HAP-1 (cell line): ENCODE measurements around the gene SDHAF3.

Experiments
- DNase-seq, 2 experiments: peaks; one replicate each; pipeline ENCODE4 v3.0.0-alpha.2; 2016 to 2020; ENCODE audit warnings: low spot score in 2 of 2
- H3K27me3 ChIP-seq: fragments of 250-450 bp; sonication (Bioruptor Pico); 2 replicates; pipeline ENCODE4 v1.5.1; 2020; ENCODE audit warnings: low read depth, mild to moderate bottlenecking, moderate library complexity
- H3K36me3 ChIP-seq: fragments of 250-450 bp; sonication (Bioruptor Pico); replicated peaks from 2 replicates; pipeline ENCODE4 v1.5.1; 2020; ENCODE audit warnings: mild to moderate bottlenecking
- H3K4me1 ChIP-seq: fragments of 250-450 bp; sonication (Bioruptor Pico); 2 replicates; pipeline ENCODE4 v1.5.1; 2020; ENCODE audit warnings: mild to moderate bottlenecking
- H3K4me3 ChIP-seq: fragments of 250-450 bp; sonication (Bioruptor Pico); 2 replicates; pipeline ENCODE4 v1.5.1; 2020; ENCODE audit warnings: mild to moderate bottlenecking, moderate library complexity
- H3K9me3 ChIP-seq: fragments of 250-450 bp; sonication (Bioruptor Pico); 2 replicates; pipeline ENCODE4 v1.5.1; 2020; ENCODE audit warnings: mild to moderate bottlenecking, moderate library complexity
- in situ Hi-C: fragments of 300-500 bp; cut with MboI; formaldehyde crosslinking; loops from 3 replicates; pipeline ENCODE4 v1.14.3; 2020; ENCODE audit warnings: low sequenced_read_pairs, inconsistent platforms, mixed read lengths

SDHAF3 gene

DNA sequence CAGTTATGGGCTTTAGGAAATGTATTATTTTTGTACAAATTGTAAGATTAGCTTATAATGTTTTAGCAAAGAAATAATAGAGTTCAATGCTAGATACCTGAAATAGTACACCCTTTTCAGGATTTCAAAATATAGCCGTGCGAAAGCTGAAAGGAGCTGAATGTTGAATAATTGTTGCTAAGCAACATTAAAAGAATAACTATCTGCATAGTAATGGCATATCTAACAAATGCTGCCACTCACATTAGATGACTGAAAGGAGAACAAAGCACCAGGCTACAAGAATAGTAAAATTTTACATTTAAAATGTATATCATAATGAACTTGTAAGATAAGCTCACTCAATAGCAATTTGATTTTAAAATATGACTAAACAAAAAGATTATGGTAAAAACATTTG lies 82.5 kb downstream of the SDHAF3 start:
- no peak overlapping the region for H3K4me3 ChIP-seq
- H3K36me3 ChIP-seq: no peaks in the 10 kb centered on the region
- in situ Hi-C loops: no loop called here
- no peaks in the 10 kb centered on the region for H3K9me3 ChIP-seq
- H3K27me3 ChIP-seq: no peaks in the 10 kb centered on the region
- DNase-seq: peak in 1 of 2 experiments; percentile 85
- H3K4me1 ChIP-seq: peaks cover 16% of the 10 kb centered on the region

DNA sequence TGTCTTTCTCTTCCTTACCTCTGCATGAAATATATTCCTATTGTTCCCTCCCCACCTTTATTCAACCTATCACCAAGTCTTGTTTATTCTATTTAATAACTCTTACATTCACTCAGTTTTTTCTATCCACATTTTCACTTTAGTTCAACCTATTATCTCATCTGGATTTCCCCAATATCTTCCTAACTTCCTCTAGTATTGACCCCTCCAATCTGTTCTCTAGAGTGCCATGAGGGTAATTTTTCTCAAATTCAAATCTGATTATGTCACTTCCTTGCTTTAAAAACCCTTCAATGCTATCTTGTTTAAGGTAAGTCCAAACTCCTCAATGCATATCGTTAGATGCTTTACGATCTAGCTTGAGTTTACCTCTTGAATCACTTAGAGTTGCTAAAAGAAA lies 86.5 kb downstream of the SDHAF3 start:
- in situ Hi-C loops: no loop called here

DNA sequence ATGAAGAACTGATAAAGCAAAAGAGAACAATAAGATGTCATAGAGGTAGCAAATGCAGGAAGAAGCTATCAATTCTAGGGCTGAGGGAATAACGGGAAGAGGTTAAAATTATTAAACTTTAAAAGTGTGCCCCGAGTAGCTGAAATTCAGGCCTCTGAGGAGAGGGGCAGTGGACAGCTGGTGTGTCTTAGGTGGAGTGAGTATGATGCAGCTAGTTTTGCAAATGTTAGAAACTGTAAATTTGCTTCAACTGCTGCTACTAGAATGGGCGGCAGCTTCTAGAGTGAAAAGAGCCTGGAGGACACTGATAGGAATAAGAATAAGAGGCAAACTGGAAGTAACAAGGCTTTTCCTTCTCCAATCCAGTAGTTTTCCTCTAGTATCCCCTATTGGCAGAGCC lies 87.3 kb downstream of the SDHAF3 start:
- H3K27me3 ChIP-seq: no peaks in the 10 kb centered on the region
- in situ Hi-C loops: no loop called here
- H3K4me1 ChIP-seq: peaks cover 10% of the 10 kb centered on the region
- no peak for DNase-seq
- H3K36me3 ChIP-seq: no peaks in the 10 kb centered on the region
- H3K9me3 ChIP-seq: no peaks in the 10 kb centered on the region
- no peak overlapping the region for H3K4me3 ChIP-seq

More for the DNA sequence above, 86.5 kb downstream of the SDHAF3 start:
- DNase-seq: no peak
- Histone ChIP-seq H3K27me3 (no peaks in the 10 kb centered on the region), H3K4me3 (no peak overlapping the region), H3K9me3 (no peaks in the 10 kb centered on the region), H3K4me1 (peaks cover 16% of the 10 kb centered on the region), H3K36me3 (no peaks in the 10 kb centered on the region)

DNA sequence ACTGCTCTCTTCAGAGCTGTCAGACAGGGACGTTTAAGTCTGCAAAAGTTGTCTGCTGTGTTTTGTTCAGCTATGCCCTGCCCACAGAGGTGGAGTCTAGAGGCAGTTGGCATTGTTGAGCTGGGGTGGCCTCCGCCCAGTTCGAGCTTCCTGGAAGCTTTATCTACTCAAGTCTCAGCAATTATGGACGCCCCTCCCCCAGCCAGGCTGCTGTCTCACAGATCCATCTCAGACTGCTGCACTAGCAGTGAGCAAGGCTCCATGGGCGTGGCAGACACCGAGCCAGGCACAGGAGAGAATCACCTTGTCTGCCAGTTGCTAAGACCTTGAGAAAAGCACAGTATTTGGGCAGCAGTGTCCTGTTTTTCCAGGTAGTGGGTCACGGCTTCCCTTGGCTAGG lies 98.1 kb downstream of the SDHAF3 start:
- Histone ChIP-seq H3K4me3 (no peak overlapping the region), H3K27me3 (0 out of 2 replicates have a peak, but pooled peaks cover under 1% of the 10 kb centered on the region), H3K36me3 (no peaks in the 10 kb centered on the region), H3K9me3 (no peaks in the 10 kb centered on the region; the same call in 1 of the 2 replicates), H3K4me1 (no peaks in the 10 kb centered on the region)
- in situ Hi-C loops: no loop called here
- peak in 1 of 2 experiments; percentile 52 for DNase-seq

DNA sequence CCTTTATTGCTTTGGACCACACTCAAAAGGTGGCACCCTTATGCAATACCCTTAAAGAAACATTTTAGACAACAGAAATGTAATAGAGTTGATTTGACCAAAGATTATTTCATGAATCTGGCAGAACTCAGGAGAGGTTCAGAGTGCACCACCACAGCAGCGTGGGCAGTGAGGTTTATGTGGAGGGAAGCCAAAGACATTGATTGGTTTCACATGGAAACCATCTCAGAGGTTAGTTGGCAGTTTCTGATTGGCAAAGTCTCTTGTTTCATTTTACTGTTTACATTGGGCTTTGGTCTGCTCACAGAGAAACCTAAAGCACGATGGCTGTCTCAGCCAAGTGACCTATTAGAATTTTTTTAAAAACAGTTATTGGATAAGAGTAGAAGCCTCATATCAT lies 101.3 kb downstream of the SDHAF3 start:
- no peaks in the 10 kb centered on the region for H3K36me3 ChIP-seq
- H3K9me3 ChIP-seq: no peaks in the 10 kb centered on the region; the same call in 1 of the 2 replicates
- in situ Hi-C loops: no loop called here
- peaks cover 3% of the 10 kb centered on the region; the same call in 1 of the 2 replicates for H3K27me3 ChIP-seq
- no peaks in the 10 kb centered on the region for H3K4me1 ChIP-seq
- H3K4me3 ChIP-seq: no peak overlapping the region
- DNase-seq: no peak

DNA sequence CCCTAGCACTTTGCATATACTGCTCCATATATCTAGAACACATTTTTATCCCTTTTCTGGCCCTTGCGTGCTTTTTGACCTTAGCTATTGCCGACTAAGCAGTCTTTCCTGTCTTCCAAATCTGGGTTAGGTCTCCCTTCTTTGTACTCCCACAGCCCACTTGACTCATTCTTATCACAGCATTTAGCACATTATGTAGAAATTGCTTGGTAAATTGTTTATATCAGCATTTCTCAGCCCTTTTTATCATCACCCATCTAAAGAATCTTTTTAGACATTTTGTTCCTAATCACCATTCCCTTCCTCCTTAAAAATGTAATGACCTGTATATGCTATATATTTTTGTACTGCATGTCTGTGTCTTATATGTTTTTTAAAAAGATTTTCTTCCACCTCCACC lies 101.7 kb downstream of the SDHAF3 start:
- Histone ChIP-seq H3K36me3 (no peaks in the 10 kb centered on the region), H3K27me3 (peaks cover 3% of the 10 kb centered on the region; the same call in 1 of the 2 replicates), H3K4me3 (no peak overlapping the region), H3K9me3 (no peaks in the 10 kb centered on the region), H3K4me1 (no peaks in the 10 kb centered on the region)
- no peak for DNase-seq
- in situ Hi-C loops: no loop called here

DNA sequence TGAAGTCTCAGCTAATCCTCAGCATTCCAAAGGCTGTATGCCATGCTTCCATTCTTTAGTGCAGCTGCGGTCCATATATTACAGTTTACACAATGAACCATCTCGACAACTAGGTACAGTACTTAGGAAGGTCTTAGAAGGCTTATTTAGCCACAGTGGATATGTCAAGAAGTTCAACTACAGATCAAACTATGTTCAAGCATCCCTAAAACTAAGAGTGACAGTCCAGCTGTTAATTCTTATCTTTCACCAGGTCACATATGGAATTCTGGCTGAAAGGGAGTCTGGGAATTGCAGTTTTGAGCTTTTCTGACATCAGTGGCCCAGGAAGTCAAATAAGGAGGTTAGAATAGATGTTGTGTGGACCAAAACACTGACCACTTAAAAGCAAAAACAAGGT lies 106.8 kb downstream of the SDHAF3 start:
- DNase-seq: no peak
- in situ Hi-C loops: no loop called here
- H3K4me3 ChIP-seq: no peak overlapping the region
- H3K36me3 ChIP-seq: no peaks in the 10 kb centered on the region
- no peaks in the 10 kb centered on the region for H3K4me1 ChIP-seq
- H3K9me3 ChIP-seq: no peaks in the 10 kb centered on the region
- H3K27me3 ChIP-seq: peaks cover 3% of the 10 kb centered on the region; the same call in 1 of the 2 replicates

DNA sequence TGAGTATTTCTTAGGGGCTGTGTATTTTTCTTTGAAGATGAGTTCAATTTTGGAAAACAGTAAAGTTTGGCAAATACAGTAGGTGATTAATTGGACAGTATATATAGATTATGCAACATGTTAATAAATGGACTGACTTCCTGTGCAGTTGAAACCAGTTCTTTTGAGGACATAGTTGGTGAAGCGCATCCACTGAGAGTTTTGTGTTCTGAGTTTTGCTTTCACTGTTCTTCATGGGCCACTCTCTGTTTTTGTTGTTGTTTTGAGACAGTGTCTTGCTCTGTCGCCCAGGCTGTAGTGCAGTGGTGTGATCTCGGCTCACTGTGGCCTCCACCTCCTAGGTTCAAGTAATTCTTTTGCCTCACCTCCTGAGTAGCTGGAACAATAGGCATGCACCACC lies 109.0 kb downstream of the SDHAF3 start:
- DNase-seq: no peak
- no peaks in the 10 kb centered on the region for H3K36me3 ChIP-seq
- H3K4me3 ChIP-seq: no peak overlapping the region
- H3K9me3 ChIP-seq: no peaks in the 10 kb centered on the region
- no peaks in the 10 kb centered on the region for H3K4me1 ChIP-seq
- no peaks in the 10 kb centered on the region for H3K27me3 ChIP-seq
- in situ Hi-C loops: no loop called here
